HG03565 (cell line): ENCODE measurements around the gene DPYD.
"Not testable (repeated sequence)": the region's sequence is repeated elsewhere in the genome, so short reads cannot be mapped to it uniquely, and the experiment has no call there.

ENCODE experiments used
- ATAC-seq: cut with Tn5 transposase; IDR thresholded peaks from one replicate; pipeline ENCODE4 v1.9.1; 2021; ENCODE audit warnings: mild to moderate bottlenecking, moderate library complexity; ENCODE audit not compliant: unreplicated experiment

Gene DPYD

GRCh38 chr1:97243973-97244560 lies 676.8 kb downstream of the DPYD start:
- peak; percentile 64 for ATAC-seq

- no peak for ATAC-seq
Measured at GRCh38 chr1:97238816-97239215, 682.0 kb downstream of the DPYD start.

- ATAC-seq = not testable (repeated sequence)
Measured at GRCh38 chr1:97231354-97231753, 689.5 kb downstream of the DPYD start.

GRCh38 chr1:97212671-97213070 lies 708.2 kb downstream of the DPYD start:
- no peak for ATAC-seq

- no peak for ATAC-seq
Measured at GRCh38 chr1:97210307-97210706, 710.5 kb downstream of the DPYD start.

GRCh38 chr1:97209381-97209957 lies 711.4 kb downstream of the DPYD start:
- no peak for ATAC-seq

- no peak for ATAC-seq
Measured at GRCh38 chr1:97207868-97208267, 713.0 kb downstream of the DPYD start.

GRCh38 chr1:97204468-97204867 lies 716.4 kb downstream of the DPYD start:
- ATAC-seq = no peak

- ATAC-seq = no peak
Measured at GRCh38 chr1:97202481-97203380, 718.1 kb downstream of the DPYD start.

GRCh38 chr1:97201641-97202040 lies 719.2 kb downstream of the DPYD start:
- ATAC-seq = no peak

- ATAC-seq = no peak
Measured at GRCh38 chr1:97200595-97200994, 720.2 kb downstream of the DPYD start.

GRCh38 chr1:97196825-97197516 lies 723.9 kb downstream of the DPYD start:
- ATAC-seq = peak; percentile 69

- ATAC-seq = no peak
Measured at GRCh38 chr1:97192872-97193572, 727.8 kb downstream of the DPYD start.

- no peak for ATAC-seq
Measured at GRCh38 chr1:97190326-97190725, 730.5 kb downstream of the DPYD start.

- ATAC-seq = no peak
Measured at GRCh38 chr1:97186381-97186780, 734.5 kb downstream of the DPYD start.

GRCh38 chr1:97174039-97174704 lies 746.7 kb downstream of the DPYD start:
- no peak for ATAC-seq

GRCh38 chr1:97170300-97170699 lies 750.5 kb downstream of the DPYD start:
- no peak for ATAC-seq

GRCh38 chr1:97168056-97168455 lies 752.8 kb downstream of the DPYD start:
- ATAC-seq = no peak

GRCh38 chr1:97167246-97167645 lies 753.6 kb downstream of the DPYD start:
- ATAC-seq = no peak

- no peak for ATAC-seq
Measured at GRCh38 chr1:97166626-97167025, 754.2 kb downstream of the DPYD start.
